ENCODE results near the gene RALGPS1.

Gene RALGPS1

GRCh38 chr9:127084076-127085039 lies 169.8 kb downstream of the RALGPS1 start:
- no peak overlapping the region for H3K4me3 ChIP-seq (ENCODE audit: low read depth, low read length)
- DNase-seq (ENCODE audit: low read depth), result no peak
- TF ChIP-seq, protein P1, sequence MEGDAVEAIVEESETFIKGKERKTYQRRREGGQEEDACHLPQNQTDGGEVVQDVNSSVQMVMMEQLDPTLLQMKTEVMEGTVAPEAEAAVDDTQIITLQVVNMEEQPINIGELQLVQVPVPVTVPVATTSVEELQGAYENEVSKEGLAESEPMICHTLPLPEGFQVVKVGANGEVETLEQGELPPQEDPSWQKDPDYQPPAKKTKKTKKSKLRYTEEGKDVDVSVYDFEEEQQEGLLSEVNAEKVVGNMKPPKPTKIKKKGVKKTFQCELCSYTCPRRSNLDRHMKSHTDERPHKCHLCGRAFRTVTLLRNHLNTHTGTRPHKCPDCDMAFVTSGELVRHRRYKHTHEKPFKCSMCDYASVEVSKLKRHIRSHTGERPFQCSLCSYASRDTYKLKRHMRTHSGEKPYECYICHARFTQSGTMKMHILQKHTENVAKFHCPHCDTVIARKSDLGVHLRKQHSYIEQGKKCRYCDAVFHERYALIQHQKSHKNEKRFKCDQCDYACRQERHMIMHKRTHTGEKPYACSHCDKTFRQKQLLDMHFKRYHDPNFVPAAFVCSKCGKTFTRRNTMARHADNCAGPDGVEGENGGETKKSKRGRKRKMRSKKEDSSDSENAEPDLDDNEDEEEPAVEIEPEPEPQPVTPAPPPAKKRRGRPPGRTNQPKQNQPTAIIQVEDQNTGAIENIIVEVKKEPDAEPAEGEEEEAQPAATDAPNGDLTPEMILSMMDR (IDR thresholded peaks at IDR 0.05; ENCODE audit: low read depth, low read length), result no peak
- no peak for TF ChIP-seq POLR2A (IDR thresholded peaks at IDR 0.05; ENCODE audit: extremely low read depth, insufficient read length)
- no peak for TF ChIP-seq MAX (IDR thresholded peaks at IDR 0.05; ENCODE audit: low read depth, low read length)
- no peak for TF ChIP-seq MYC (IDR thresholded peaks at IDR 0.05; ENCODE audit: low read depth, low read length)

DNA sequence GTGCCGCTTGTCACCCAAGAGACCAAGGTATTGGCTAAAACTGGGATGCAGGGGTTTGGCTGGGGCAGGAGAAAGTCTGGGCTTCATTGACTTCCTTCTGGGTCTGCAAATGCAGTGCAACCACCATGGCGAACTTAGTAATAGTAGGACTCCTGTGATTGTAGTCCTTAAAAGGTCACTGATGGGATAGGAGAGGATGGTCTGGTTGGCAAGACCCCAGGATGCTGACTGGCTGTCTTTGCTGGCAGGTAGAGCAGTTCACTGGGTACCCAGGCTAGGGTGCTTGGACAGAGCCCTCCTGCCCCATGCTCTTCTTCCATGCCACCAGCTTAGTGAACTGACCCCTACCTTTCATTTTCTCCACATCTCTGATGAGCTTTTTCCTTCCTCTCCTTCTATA lies 170.6 kb downstream of the RALGPS1 start:
- no peak overlapping the region for H3K4me3 ChIP-seq (ENCODE audit: low read depth, low read length)
- TF ChIP-seq MAX (IDR thresholded peaks at IDR 0.05; ENCODE audit: low read depth, low read length) (no peak), POLR2A (IDR thresholded peaks at IDR 0.05; ENCODE audit: extremely low read depth, insufficient read length) (no peak), MYC (IDR thresholded peaks at IDR 0.05; ENCODE audit: low read depth, low read length) (no peak)
- TF ChIP-seq, protein P1 (IDR thresholded peaks at IDR 0.05; ENCODE audit: low read depth, low read length), result no peak
- DNase-seq (ENCODE audit: low read depth), result no peak

DNA sequence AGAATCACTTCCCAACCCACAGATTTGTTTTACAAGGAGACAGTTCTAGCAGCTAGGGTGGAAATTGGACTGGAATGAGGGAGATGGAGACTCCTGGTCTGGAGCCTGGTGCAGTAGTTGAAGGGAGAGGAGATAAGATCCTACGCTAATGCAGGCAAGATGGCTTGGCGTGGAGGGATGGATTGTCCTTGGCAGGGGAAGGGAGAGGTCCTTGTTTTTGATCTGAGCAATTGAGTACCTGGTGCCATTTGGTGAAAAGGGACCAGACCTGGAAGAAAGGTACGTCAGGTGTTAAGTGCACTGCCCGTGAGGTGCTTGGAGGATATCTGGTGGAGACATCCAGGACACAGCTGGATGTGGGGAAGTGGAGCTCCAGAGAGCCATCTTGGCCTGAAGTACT lies 172.2 kb downstream of the RALGPS1 start:
- DNase-seq (ENCODE audit: low read depth), result no peak
- TF ChIP-seq MYC (IDR thresholded peaks at IDR 0.05; ENCODE audit: low read depth, low read length), result no peak
- TF ChIP-seq MAX (IDR thresholded peaks at IDR 0.05; ENCODE audit: low read depth, low read length), result no peak
- TF ChIP-seq, protein P1 (IDR thresholded peaks at IDR 0.05; ENCODE audit: low read depth, low read length), result no peak
- no peak for TF ChIP-seq POLR2A (IDR thresholded peaks at IDR 0.05; ENCODE audit: extremely low read depth, insufficient read length)
- no peak overlapping the region for H3K4me3 ChIP-seq (ENCODE audit: low read depth, low read length)

DNA sequence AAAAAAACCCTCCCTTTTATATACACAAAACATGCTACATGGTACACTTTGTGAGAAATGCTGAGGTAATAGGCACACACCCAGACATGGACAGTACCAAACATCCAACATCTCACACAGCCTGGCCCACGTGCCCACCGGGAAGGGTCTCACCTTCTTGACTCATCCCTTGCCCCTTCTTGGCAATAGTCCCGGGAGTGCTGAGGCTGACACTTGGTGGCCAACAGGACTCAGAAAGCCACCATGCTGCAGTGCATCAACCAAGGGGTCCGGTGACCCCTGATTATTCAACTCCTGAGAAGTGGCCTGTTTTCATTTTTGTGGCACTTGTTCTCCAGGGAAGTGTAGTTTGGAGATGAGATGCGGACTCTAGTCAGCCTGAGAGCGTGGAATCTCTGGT lies 172.8 kb downstream of the RALGPS1 start:
- DNase-seq (ENCODE audit: low read depth), result no peak
- TF ChIP-seq, protein P1 (IDR thresholded peaks at IDR 0.05; ENCODE audit: low read depth, low read length), result no peak
- TF ChIP-seq POLR2A (IDR thresholded peaks at IDR 0.05; ENCODE audit: extremely low read depth, insufficient read length) (no peak), MAX (IDR thresholded peaks at IDR 0.05; ENCODE audit: low read depth, low read length) (no peak), MYC (IDR thresholded peaks at IDR 0.05; ENCODE audit: low read depth, low read length) (no peak)
- no peak overlapping the region for H3K4me3 ChIP-seq (ENCODE audit: low read depth, low read length)

DNA sequence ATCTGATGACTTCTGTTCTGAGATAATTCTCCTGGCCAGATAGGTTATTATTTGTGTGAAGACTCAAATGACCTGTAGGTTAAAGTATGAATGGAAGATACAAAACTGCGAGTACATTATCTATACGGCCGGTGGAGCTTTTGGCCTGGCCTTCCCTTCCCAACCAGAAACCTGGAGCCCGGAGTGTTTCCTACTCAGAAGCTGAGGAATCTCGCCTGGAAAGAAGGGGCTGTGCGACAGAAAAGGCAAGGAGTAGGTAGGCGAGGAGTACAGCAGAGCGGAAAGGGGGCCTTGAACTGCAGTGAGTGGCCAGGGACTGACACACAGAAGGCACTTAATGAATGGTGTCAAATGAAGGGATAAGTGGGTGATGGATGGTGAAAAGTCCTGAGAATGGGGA lies 173.3 kb downstream of the RALGPS1 start:
- DNase-seq (ENCODE audit: low read depth), result no peak
- TF ChIP-seq POLR2A (IDR thresholded peaks at IDR 0.05; ENCODE audit: extremely low read depth, insufficient read length) (no peak), MAX (IDR thresholded peaks at IDR 0.05; ENCODE audit: low read depth, low read length) (no peak), MYC (IDR thresholded peaks at IDR 0.05; ENCODE audit: low read depth, low read length) (no peak)
- TF ChIP-seq, protein P1 (IDR thresholded peaks at IDR 0.05; ENCODE audit: low read depth, low read length), result no peak
- no peak overlapping the region for H3K4me3 ChIP-seq (ENCODE audit: low read depth, low read length)
